Measurements from ENCODE around the gene FILIP1. TPM values are rescaled to one million over a fixed set of nuclear protein-coding genes. Genes with fewer than 3 reads are reported as not detected.

FILIP1 gene
- total and polyA plus RNA-seq, 10 of the 15 experiments (the other 5 are each of a cell fraction or from before 2014, with no cell fraction given) = 0.23 to 2.0 (median 0.44) TPM

DNA sequence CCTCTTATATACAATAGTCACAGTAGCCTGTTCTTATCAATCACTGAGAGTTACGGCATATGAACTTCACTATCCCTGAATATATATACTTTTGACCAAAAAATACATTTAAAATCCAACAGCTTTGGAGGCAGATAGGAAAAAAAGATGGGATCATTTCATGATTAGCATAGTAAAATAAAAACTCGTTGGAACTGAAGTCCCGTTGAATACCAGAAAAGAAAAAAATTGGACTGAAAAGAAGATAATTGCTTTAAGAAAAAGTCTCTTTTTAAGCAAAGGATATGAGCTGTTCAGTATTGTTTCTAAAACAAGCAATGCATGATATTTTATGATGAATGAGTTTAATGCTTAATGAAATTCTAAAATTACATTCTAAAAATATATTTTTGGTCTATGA is 4.4 kb upstream of the FILIP1 start:
- Histone ChIP-seq H2AFZ (ENCODE audit: control insufficient read depth, low read depth, low read length) (no peak overlapping the region), H3K4me3 (no peak overlapping the region), H3K79me2 (ENCODE audit: control insufficient read depth, insufficient read depth, low read length) (no peaks in the 10 kb centered on the region), H3K9me3 (replicated peaks; ENCODE audit: control insufficient read depth, insufficient read depth, low read length) (no peaks in the 10 kb centered on the region; the same call in 2 of the 3 replicates), H3K4me1 (ENCODE audit: control insufficient read depth, insufficient read depth, low read length) (peaks cover 23% of the 10 kb centered on the region), H4K20me1 (ENCODE audit: control insufficient read depth, insufficient read depth) (no peaks in the 10 kb centered on the region), H3K27ac (ENCODE audit: control insufficient read depth, insufficient read depth) (no peak overlapping the region), H3K27me3 (replicated peaks in 1 of 2; ENCODE audit: control insufficient read depth in 2 of 2, insufficient read depth in 2 of 2, low read length in 1 of 2) (no peaks in the 10 kb centered on the region), H3K4me2 (ENCODE audit: control insufficient read depth, insufficient read depth) (no peak overlapping the region), H3K36me3 (ENCODE audit: control insufficient read depth in 2 of 2, insufficient read depth in 2 of 2, low read length in 1 of 2) (no peaks in the 10 kb centered on the region), H3K9ac (ENCODE audit: control insufficient read depth, insufficient read depth, low read length) (no peak overlapping the region)
- ChIA-PET CTCF (interaction anchor here (1.0 to 1.3 kb wide), 3 partner anchors 16 to 201 kb away, joined by 4 to 6 read pairs (median 4); no protein-coding TSS in a partner anchor), POLR2A (no interaction called here), RAD21 (ENCODE audit: unreplicated experiment) (interaction anchor here (0.7 to 1.2 kb wide), 3 partner anchors 11 to 201 kb away, joined by 3 read pairs; no protein-coding TSS in a partner anchor), SMC1A (ENCODE audit: uncharacterized antibody, unreplicated experiment) (interaction anchor here (0.6 to 1.1 kb wide), 5 partner anchors 9 to 287 kb away, joined by 3 to 6 read pairs (median 4); no protein-coding TSS in a partner anchor)
- BruUV-seq (replicated peaks) = no TSS peak
- no peak for FAIRE-seq
- intact Hi-C loops (cut with micrococcal nuclease; ENCODE audit: unreplicated experiment) = loop anchor here (5.0 to 10.0 kb wide), 3 partner anchors 71 to 257 kb away; no protein-coding TSS in a partner anchor
- TF ChIP-seq POLR2A (IDR thresholded peaks at IDR 0.05; ENCODE audit: low read depth, low read length) (no peak), RCOR1 (conservative IDR thresholded peaks at IDR 0.05; ENCODE audit: low read depth, low read length) (no peak), SPI1 (IDR thresholded peaks at IDR 0.05; ENCODE audit: borderline replicate concordance, insufficient read depth, low read depth, low read length) (no peak), HDAC6 (IDR thresholded peaks at IDR 0.05; ENCODE audit: unreplicated experiment) (no peak), SIX5 (IDR thresholded peaks at IDR 0.05; ENCODE audit: low read depth, low read length, severe bottlenecking) (no peak), BHLHE40 (IDR thresholded peaks at IDR 0.05; ENCODE audit: borderline replicate concordance in 1 of 2, low read depth in 2 of 2, low read length in 1 of 2) (no peak)
- TF ChIP-seq, protein P1, sequence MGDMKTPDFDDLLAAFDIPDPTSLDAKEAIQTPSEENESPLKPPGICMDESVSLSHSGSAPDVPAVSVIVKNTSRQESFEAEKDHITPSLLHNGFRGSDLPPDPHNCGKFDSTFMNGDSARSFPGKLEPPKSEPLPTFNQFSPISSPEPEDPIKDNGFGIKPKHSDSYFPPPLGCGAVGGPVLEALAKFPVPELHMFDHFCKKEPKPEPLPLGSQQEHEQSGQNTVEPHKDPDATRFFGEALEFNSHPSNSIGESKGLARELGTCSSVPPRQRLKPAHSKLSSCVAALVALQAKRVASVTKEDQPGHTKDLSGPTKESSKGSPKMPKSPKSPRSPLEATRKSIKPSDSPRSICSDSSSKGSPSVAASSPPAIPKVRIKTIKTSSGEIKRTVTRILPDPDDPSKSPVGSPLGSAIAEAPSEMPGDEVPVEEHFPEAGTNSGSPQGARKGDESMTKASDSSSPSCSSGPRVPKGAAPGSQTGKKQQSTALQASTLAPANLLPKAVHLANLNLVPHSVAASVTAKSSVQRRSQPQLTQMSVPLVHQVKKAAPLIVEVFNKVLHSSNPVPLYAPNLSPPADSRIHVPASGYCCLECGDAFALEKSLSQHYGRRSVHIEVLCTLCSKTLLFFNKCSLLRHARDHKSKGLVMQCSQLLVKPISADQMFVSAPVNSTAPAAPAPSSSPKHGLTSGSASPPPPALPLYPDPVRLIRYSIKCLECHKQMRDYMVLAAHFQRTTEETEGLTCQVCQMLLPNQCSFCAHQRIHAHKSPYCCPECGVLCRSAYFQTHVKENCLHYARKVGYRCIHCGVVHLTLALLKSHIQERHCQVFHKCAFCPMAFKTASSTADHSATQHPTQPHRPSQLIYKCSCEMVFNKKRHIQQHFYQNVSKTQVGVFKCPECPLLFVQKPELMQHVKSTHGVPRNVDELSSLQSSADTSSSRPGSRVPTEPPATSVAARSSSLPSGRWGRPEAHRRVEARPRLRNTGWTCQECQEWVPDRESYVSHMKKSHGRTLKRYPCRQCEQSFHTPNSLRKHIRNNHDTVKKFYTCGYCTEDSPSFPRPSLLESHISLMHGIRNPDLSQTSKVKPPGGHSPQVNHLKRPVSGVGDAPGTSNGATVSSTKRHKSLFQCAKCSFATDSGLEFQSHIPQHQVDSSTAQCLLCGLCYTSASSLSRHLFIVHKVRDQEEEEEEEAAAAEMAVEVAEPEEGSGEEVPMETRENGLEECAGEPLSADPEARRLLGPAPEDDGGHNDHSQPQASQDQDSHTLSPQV (IDR thresholded peaks at IDR 0.05) = no peak
- no peak for DNase-seq (ENCODE audit: low read depth, low spot score)
- in situ Hi-C loops (cut with MboI) = no loop called here
- 93% methylated on average over 3 of the region's 3 CpGs for WGBS (ENCODE audit: insufficient coverage, insufficient replicate concordance, low lambda C conversion rate, missing lambda C conversion rate)
- ATAC-seq = no peak

Data from GM12878 (cell line).